H1 (cell line): ENCODE measurements around the gene CKS1B. TPM values are rescaled to one million over a fixed set of nuclear protein-coding genes. Genes with fewer than 3 reads are reported as not detected.
A peak's percentile ranks its signal among the peaks of the same experiment; 100 is the strongest.

Source experiments
- FOSL1 ChIP-seq: IDR thresholded peaks from 2 replicates; pipeline ENCODE4 v1.6.1; 2011; ENCODE audit warnings: mild to moderate bottlenecking, low read depth, low read length, moderate library complexity; ENCODE audit not compliant: insufficient read depth
- polyA plus RNA-seq, 7 experiments: library from polyadenylated mRNA; depleted of rRNA in 3 of 7; stranded (reverse) in 5 of 7; unstranded in 2 of 7; fragments of >200 nt in 5 of 7; fragments of 200-250 nt in 2 of 7; gene quantifications; 1 replicate in 5 of 7; 2 replicates in 1 of 7; 4 replicates in 1 of 7; pipeline versions ENCODE4 v1.2.1 to v1.2.3, GENCODE V29; 2011 to 2013; ENCODE audit warnings: missing spikeins in 2 of 7, mixed read lengths in 2 of 7
- total RNA-seq: library from RNA; stranded (reverse); fragmentation: NEBNext Ultra II Directional; extraction: Animal tissue kit (Norgen Biotek cat#: 25700); gene quantifications from 2 replicates; pipeline ENCODE4 v1.2.1, GENCODE V29; 2021
- TF ChIP-seq, protein P1 (sequence below), 3 experiments: IDR thresholded peaks; 1 replicate in 2 of 3; 2 replicates in 1 of 3; pipeline versions ENCODE4 v1.5.1 to v1.6.1; 2011; ENCODE audit warnings: low read length in 3 of 3, mild to moderate bottlenecking in 3 of 3, inconsistent platforms in 2 of 3, low read depth in 1 of 3, moderate library complexity in 1 of 3; ENCODE audit not compliant: insufficient read depth in 1 of 3; ENCODE audit errors: control extremely low read depth in 1 of 3

Gene CKS1B
- total and polyA plus RNA-seq, 2 of the 8 experiments (the other 6 are each of a cell fraction or from before 2014, with no cell fraction given) = 294 to 1,025 TPM

DNA sequence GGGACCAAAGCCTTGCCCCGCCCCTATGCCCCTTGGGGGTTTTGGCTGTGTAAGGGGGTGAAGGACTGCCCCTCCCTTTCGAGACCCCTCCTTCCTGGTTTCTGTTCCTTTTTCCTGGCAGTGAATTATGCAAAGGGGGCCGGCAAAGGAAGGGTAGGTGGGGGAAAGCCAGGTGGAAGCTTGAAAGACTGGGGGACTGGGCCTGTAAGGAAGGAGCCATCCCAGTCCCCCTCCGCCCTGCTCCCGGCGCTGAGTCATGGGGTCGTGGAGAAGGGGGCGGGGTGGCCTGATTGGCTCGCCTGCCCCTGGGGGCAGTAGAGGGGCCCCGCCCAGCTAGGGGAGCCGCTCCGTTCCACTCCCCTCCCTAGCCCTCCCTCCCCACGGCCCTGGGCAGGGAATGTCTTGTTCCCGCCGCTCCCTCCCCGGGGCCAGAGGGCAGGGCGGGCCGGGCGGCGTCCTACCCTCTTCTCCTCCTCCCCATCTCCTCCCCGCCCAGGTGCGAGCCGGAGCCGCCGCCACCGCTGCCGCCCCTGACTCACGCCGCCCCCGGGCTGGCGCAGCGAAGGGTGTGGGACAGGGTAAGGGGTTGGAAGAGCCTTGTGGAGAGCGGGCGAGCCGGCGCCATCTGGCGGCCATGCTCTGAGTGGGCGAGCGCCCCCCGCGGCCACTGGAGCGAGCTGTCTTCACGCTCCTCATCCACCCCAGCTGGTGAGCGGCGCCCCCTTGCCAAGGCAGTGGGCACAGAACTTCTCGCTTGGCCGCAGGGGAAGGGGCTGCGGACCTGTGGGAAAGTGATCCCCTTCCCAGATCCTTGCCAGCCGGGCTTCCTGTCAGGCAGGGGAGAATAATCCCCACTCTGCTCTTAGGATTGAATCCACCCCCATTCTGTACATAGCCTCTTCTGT lies 42.8 kb downstream of the CKS1B start (continued):
- TF ChIP-seq, protein P1, sequence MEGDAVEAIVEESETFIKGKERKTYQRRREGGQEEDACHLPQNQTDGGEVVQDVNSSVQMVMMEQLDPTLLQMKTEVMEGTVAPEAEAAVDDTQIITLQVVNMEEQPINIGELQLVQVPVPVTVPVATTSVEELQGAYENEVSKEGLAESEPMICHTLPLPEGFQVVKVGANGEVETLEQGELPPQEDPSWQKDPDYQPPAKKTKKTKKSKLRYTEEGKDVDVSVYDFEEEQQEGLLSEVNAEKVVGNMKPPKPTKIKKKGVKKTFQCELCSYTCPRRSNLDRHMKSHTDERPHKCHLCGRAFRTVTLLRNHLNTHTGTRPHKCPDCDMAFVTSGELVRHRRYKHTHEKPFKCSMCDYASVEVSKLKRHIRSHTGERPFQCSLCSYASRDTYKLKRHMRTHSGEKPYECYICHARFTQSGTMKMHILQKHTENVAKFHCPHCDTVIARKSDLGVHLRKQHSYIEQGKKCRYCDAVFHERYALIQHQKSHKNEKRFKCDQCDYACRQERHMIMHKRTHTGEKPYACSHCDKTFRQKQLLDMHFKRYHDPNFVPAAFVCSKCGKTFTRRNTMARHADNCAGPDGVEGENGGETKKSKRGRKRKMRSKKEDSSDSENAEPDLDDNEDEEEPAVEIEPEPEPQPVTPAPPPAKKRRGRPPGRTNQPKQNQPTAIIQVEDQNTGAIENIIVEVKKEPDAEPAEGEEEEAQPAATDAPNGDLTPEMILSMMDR (IDR thresholded peaks at IDR 0.05; ENCODE audit: control extremely low read depth in 1 of 3, insufficient read depth in 1 of 3, low read depth in 1 of 3, low read length in 3 of 3) = peak in 2 of 3 experiments; percentile 99 to 100; a peak in 3 of 4 replicates
- TF ChIP-seq FOSL1 = 0 out of 2 replicates have a peak, but pooled peaks have one; percentile 12
